GM18505 (cell line): ENCODE results near the gene BPIFA3.
"Not testable (repeated sequence)": the region's sequence is repeated elsewhere in the genome, so short reads cannot be mapped to it uniquely, and the experiment has no call there.

Source experiments
- ATAC-seq: cut with Tn5 transposase; IDR thresholded peaks from one replicate; pipeline ENCODE4 v1.9.1; 2021; ENCODE audit not compliant: unreplicated experiment
- POLR2A ChIP-seq: IDR thresholded peaks from 4 replicates; pipeline ENCODE4 v1.6.1; 2011; ENCODE audit warnings: borderline replicate concordance; ENCODE audit not compliant: insufficient read depth, insufficient read length; ENCODE audit errors: extremely low read depth

The BPIFA3 gene

DNA sequence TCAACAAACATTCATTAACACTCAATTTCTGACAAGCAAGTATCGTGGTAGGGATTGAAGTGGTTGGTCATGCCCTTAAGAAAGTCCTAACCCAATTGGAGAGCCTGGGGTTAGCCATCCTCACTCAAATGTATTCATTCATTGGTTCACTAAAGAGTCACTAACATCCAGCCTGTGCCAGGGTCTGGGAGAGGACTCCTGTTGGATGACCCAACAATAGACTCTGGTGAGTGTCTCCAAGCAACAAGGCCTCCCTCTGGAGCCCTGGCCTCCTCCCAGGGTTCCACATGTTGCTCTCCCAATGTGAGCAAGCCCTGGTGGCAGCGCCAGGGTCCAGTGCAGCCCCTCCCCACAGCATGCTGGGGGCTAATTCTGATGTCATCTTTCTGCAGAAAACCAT, at the start of gene BPIFA3:
Gene BPIFA3, plus strand, starts transcription at position 301 of the 400 bp plus-strand sequence. CDS start 185 bp downstream, outside the sequence.
- no peak for TF ChIP-seq POLR2A
- no peak for ATAC-seq

DNA sequence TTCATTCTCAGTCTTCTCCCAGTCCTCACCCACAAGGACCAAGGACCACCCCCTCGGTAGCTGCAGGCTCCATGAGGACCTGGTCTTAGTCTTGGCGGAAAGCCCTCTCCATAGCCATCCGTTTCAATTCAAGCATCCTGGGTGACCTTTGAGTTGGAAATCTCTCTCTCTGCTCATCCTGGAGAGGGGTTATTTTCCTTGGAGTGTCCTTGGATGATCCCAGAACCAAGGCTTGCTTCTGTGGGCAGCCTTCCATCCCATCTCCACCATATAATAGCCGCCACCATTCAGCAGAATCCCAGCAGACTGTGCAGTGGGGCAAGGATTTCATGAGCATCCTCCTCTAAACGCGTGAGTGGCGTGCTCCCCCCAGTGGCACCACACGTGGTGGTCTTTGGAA, 49.3 kb upstream of the BPIFA3 start, which contains the start of gene BPIFA2:
Gene BPIFA2, plus strand, starts transcription at position 301 of the 400 bp plus-strand sequence. CDS start 987 bp downstream, outside the sequence.
- ATAC-seq, result no peak
- TF ChIP-seq POLR2A, result no peak

DNA sequence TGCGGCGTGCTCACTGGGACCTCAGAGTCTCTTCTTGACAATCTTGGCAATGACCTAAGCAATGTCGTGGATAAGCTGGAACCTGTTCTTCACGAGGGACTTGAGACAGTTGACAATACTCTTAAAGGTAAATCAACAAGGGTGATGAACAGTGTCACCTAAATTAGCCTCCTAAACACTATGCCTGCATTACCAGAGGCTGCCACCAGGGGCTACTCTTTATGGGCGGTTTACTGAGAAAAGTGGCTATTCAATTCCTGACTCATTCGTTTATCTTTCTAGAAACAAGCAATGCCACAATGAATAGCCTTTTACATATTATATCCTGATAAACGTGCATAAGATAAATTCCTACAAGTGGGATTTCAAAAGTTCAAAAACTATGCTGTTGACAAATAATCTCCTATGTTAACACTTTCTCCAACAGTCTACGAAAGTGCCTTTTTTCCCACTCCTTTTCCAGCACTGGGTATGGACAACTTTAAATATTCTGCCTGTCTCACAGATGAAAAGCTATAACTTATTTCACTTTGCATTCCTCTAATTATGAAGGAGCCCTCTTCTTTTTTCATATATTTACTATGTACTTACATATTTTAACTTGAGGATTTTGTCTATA, 47.9 kb upstream of the BPIFA3 start:
- ATAC-seq, result no peak

DNA sequence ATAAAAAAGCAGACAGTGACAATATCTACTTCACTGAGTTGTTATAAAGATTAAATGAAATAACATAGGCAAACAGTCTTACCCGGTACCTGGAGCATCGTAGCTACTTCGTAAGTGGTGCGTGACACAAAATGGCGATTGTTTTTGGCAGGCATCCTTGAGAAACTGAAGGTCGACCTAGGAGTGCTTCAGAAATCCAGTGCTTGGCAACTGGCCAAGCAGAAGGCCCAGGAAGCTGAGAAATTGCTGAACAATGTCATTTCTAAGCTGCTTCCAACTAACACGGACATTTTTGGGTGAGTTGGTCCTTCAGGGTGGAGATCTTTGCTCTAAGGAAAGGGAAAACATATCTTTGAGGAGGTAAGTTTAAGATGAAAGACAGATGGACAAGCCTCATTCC, 44.4 kb upstream of the BPIFA3 start:
- TF ChIP-seq POLR2A, result no peak
- ATAC-seq, result no peak

More for the DNA sequence above, 47.9 kb upstream of the BPIFA3 start:
- no peak for TF ChIP-seq POLR2A

DNA sequence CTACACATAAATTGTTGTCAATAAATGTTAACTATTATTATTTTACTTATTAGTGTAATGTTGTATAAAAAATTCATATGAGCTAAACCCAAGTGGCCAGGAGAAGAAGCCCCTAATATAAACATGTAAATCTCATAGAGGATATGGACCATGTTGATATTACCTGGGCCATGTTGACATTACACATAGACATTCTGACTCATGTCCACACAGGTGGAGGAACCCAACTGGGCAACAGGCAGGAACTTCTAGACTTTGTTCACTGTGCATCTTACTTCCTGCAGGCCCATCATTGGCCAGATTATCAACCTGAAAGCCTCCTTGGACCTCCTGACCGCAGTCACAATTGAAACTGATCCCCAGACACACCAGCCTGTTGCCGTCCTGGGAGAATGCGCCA, 42.0 kb upstream of the BPIFA3 start:
- TF ChIP-seq POLR2A, result no peak
- no peak for ATAC-seq

DNA sequence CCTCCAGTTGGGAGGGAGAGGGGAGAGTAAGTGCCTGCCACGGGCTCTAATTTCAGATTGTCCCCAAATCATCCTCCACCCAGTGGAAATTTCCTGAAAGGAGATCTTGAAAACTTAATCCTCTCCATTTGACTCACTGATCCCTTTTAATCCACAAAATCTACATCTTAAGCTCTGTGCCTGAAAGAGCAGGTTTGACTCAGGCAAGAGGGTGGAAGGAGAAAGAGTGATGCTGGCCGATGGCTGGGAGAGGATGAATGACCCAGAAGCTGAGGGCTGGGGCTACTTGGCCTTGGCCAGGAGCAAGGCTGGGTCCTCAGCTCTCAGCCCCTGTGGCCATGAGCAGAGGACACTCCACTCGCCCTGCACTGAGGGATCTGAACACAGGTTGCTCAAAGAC, 41.1 kb upstream of the BPIFA3 start:
- ATAC-seq, result no peak
- no peak for TF ChIP-seq POLR2A

- ATAC-seq, result no peak
- TF ChIP-seq POLR2A, result no peak
Observed at GRCh38 chr20:33177866-33178265, 39.3 kb upstream of the BPIFA3 start.

DNA sequence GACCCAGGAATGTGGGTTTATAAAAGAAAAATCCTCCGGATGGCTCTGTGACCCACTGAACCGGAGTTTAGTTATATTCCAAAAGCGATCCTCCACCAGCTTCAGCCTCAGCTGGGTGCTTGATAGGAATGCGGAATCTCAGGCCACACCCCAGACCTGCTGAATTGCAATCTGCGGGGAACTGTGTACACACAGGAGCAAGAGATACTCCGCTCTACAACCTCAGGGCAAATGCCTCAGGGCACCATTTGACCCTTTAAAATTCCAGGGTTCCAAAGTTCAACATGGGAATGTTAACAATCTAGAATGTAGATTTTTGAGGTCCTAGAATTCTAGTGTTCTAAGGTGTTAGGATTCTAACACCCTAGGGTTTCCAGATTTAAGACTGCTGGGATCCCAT, 38.4 kb upstream of the BPIFA3 start:
- TF ChIP-seq POLR2A, result no peak
- ATAC-seq, result no peak

DNA sequence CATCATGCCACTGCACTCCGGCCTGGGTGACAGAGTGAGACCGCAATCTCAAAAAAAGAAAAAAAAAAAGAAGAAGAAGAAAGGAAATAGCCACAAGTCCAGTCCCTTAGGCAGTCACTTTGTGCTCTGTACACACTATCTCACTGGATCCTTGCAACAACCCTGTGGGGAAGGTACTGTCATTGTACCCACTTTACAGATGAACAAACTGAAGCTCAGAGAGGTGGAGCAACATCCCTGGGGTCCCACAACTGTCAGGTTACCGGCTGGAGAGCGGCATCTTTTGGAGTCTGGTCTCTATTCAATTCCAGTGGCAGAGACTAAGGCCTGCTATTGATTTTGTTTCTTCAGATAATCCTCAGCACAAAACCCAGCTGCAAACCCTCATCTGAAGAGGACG, 37.0 kb upstream of the BPIFA3 start:
- TF ChIP-seq POLR2A, result no peak
- ATAC-seq, result no peak

DNA sequence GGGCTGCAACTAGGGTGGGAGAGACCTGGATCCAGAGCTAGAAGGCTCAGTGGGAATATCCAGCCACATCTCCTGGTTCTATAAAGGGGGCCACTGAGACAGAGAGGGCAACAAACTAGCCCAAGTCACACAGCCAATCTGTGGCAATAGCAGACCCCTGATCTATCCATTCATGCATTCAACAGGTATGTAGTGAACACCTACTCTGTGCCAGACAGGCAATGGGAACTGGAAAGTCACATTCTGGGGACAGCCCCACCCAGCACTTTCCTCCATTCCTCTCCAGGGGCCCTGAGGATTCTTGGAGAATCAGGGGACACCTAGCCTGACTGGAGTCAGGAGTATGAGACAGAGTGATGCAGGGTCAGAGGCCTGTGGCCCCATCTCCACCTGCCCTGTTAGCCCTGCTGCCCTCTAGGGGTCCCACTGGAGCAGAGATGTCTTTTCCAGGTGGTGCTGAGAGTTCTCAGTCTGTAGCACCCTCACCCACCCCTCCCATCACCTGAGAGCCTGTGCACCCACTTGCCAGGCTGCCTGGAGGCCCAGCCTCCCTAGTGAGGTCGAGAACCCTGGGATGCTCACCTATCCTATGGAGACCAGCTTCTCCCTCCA, 35.6 kb upstream of the BPIFA3 start:
- TF ChIP-seq POLR2A, result no peak
- no peak for ATAC-seq

DNA sequence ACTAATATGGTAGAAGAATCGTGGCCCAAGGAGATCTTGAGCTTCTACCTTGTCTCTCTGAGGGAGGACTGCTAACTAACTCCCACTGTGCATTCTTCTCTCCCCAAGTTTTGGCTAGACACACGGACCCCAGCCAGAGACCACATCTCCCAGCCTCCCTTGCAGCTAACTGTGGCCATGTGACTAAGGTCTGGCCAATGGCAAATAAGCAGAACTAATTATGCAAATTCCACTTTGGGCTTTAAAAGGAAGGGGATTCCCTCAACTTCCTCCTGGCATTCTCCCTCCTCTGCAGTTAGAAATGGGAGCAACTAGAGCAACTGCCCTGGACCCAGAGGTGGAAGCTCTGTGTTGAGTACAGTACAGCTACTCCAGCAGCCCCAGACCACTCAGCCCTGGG, 33.8 kb upstream of the BPIFA3 start:
- TF ChIP-seq POLR2A, result no peak
- no peak for ATAC-seq

- ATAC-seq, result not testable (repeated sequence)
Observed at GRCh38 chr20:33185031-33185590, 32.0 kb upstream of the BPIFA3 start.

DNA sequence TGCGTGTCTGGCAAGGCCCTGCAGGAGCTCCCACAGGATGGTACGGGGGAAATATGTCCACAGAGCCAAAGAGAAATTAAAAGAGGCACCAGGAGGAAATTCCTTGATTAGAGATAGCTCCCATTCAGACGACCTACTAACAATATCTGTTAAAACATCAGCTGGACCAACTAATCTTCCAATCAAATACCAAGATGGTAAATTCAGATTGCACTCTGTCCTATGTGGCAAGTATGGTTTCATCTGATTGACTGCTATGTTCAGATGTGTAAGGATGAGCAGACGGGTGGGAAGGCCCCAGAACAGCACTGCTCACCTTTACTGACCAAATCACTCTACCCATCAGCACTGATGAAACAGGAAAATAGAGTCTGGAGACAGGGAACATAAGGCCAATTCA, 29.7 kb upstream of the BPIFA3 start:
- no peak for ATAC-seq
- no peak for TF ChIP-seq POLR2A

DNA sequence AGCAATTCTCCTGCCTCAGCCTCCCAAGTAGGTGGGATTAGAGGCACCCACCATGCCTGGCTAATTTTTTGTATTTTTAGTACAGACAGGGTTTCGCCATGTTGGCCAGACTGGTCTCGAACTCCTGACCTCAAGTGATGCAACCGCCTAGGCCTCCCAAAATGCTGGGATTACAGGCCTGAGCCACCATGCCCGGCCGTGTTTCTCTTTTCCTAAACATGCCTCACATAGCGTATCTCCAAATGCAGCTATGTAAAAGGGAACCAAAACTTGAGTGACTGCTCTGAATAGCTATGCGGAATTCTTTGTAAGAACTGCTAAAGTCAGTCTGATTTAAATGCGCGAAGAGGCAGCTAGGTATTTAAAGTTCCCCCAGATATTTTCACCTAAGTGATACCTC, 28.7 kb upstream of the BPIFA3 start:
- ATAC-seq, result no peak
- TF ChIP-seq POLR2A, result no peak
